Suppressor macrophage treated with lipopolysaccharide for 1 hour (primary cell): ENCODE measurements around the gene TLR6.
A peak's percentile ranks its signal among the peaks of the same experiment; 100 is the strongest.

ENCODE experiments used
- DNase-seq, 3 donors: peaks; one replicate each; pipeline ENCODE4 v3.0.0-alpha.2; 2020 to 2022

TLR6 gene

GRCh38 chr4:38867478-38868058, 11.0 kb upstream of the TLR6 start, which contains the start of gene FAM114A1:
Gene FAM114A1 (plus strand): TSS chr4:38867806. CDS start chr4:38878079, 10,273 bp downstream.
- peak; percentile 89 to 97 (median 95) for DNase-seq

- DNase-seq, result no peak
Measured at GRCh38 chr4:38866973-38867477, 10.4 kb upstream of the TLR6 start.

- DNase-seq, result no peak
Measured at GRCh38 chr4:38865445-38865844, 8.8 kb upstream of the TLR6 start.

GRCh38 chr4:38861791-38862190, 5.2 kb upstream of the TLR6 start:
- DNase-seq, result no peak

GRCh38 chr4:38860788-38861424, 4.3 kb upstream of the TLR6 start:
- DNase-seq, result peak; percentile 69 to 87 (median 77)

- no peak for DNase-seq
Measured at GRCh38 chr4:38859501-38859900, 2.9 kb upstream of the TLR6 start.

- DNase-seq, result no peak
Measured at GRCh38 chr4:38858097-38858420, 1.4 kb upstream of the TLR6 start.

- peak; percentile 89 to 96 (median 95) for DNase-seq
Measured at GRCh38 chr4:38857354-38858096, 908 bp upstream of the TLR6 start.

GRCh38 chr4:38856046-38856445, 571 bp downstream of the TLR6 start:
- peak; percentile 50 to 57 (median 54) for DNase-seq

GRCh38 chr4:38855466-38855865, 1.2 kb downstream of the TLR6 start:
- DNase-seq, result no peak

GRCh38 chr4:38846015-38846414, 10.6 kb downstream of the TLR6 start:
- DNase-seq, result no peak

- DNase-seq, result no peak
Measured at GRCh38 chr4:38842994-38843393, 13.6 kb downstream of the TLR6 start.

GRCh38 chr4:38837849-38838248, 18.8 kb downstream of the TLR6 start:
- peak in 1 of 3 donors; percentile 64 for DNase-seq

GRCh38 chr4:38837334-38837733, 19.3 kb downstream of the TLR6 start:
- DNase-seq, result no peak

GRCh38 chr4:38834570-38834969, 22.0 kb downstream of the TLR6 start:
- DNase-seq, result no peak

- DNase-seq, result no peak
Measured at GRCh38 chr4:38832624-38833528, 23.7 kb downstream of the TLR6 start.

GRCh38 chr4:38832206-38832605, 24.4 kb downstream of the TLR6 start:
- peak in 2 of 3 donors; percentile 55 to 58 for DNase-seq

GRCh38 chr4:38831653-38832052, 25.0 kb downstream of the TLR6 start:
- no peak for DNase-seq

- no peak for DNase-seq
Measured at GRCh38 chr4:38829237-38829636, 27.4 kb downstream of the TLR6 start.

GRCh38 chr4:38823766-38824165, 32.9 kb downstream of the TLR6 start:
- no peak for DNase-seq

GRCh38 chr4:38822748-38823303, 33.8 kb downstream of the TLR6 start:
- no peak for DNase-seq

- no peak for DNase-seq
Measured at GRCh38 chr4:38821739-38822138, 34.9 kb downstream of the TLR6 start.
